Sigmoid colon (tissue), 7 donors: ENCODE data around the gene TRIAP1. TPM values are rescaled to one million over a fixed set of nuclear protein-coding genes. Genes with fewer than 3 reads are reported as not detected.

ENCODE experiments used
- DNase-seq: peaks from one replicate; pipeline ENCODE4 v3.0.0-alpha.2; 2019
- H3K27ac ChIP-seq, 4 donors: fragments of 200-600 bp; sonication (generic); one replicate each; pipeline ENCODE4 v1.5.1; 2016 to 2019; ENCODE audit warnings: mild to moderate bottlenecking in 1 of 4
- H3K27me3 ChIP-seq, 3 donors: fragments of 200-600 bp; sonication (generic); one replicate each; pipeline ENCODE4 v1.5.1; 2019; ENCODE audit warnings: mild to moderate bottlenecking in 1 of 3
- H3K36me3 ChIP-seq, 4 donors: fragments of 200-600 bp; sonication (generic); one replicate each; pipeline ENCODE4 v1.5.1; 2016 to 2019
- H3K4me1 ChIP-seq, 4 donors: fragments of 200-600 bp; sonication (generic); one replicate each; pipeline ENCODE4 v1.5.1; 2017 to 2019
- H3K4me3 ChIP-seq, 4 donors: fragments of 200-600 bp; sonication (generic); one replicate each; pipeline ENCODE4 v1.5.1; 2017 to 2019; ENCODE audit warnings: mild to moderate bottlenecking in 2 of 4, moderate library complexity in 1 of 4
- H3K9me3 ChIP-seq, 4 donors: fragments of 200-600 bp in 3 of 4; sonication (generic) in 3 of 4; one replicate each; pipeline versions ENCODE4 v1.5.1 to v1.6.1; 2013 to 2019
- CTCF ChIP-seq, 4 experiments: fragments of 450-650 bp in 3 of 4; fragments of 200-600 bp in 1 of 4; IDR thresholded peaks; one replicate each; pipeline ENCODE4 v1.5.1; 2016 to 2019; ENCODE audit warnings: antibody characterized with exemption in 4 of 4, mild to moderate bottlenecking in 3 of 4, moderate library complexity in 2 of 4
- EP300 ChIP-seq, 4 donors: sonication (generic); formaldehyde crosslinking; IDR thresholded peaks; one replicate each; pipeline ENCODE4 v1.6.1; 2017; ENCODE audit warnings: antibody characterized with exemption in 4 of 4
- POLR2A ChIP-seq, 2 donors: fragments of 450-650 bp; IDR thresholded peaks; one replicate each; pipeline ENCODE4 v1.6.1; 2016; ENCODE audit warnings: antibody characterized with exemption in 2 of 2, mild to moderate bottlenecking in 2 of 2, moderate library complexity in 2 of 2
- POLR2AphosphoS5 ChIP-seq, 4 donors: sonication (generic); formaldehyde crosslinking; IDR thresholded peaks; one replicate each; pipeline ENCODE4 v1.6.1; 2017; ENCODE audit warnings: antibody characterized with exemption in 4 of 4
- WGBS, 2 donors: extraction: QIAGEN DNeasy Blood & Tissue Kit; methylation state at CpG; one replicate each; pipeline ENCODE4 v1.1.7; 2013; 5-methylcytosine and 5-hydroxymethylcytosine counted together
- intact Hi-C: fragments of 100-400 bp; cut with DNase I; formaldehyde crosslinking; loops from one replicate; pipeline ENCODE4 v1.15.1; 2023
- polyA plus RNA-seq, 3 donors: library from polyadenylated mRNA; stranded (reverse); fragments of 200-250 nt; gene quantifications; one replicate each; pipeline ENCODE4 v1.2.3, GENCODE V29; 2013
- total RNA-seq, 4 donors: library from RNA; depleted of rRNA; stranded (reverse); fragments of >200 nt; gene quantifications; one replicate each; pipeline ENCODE4 v1.1.0, GENCODE V29; 2016
- donor health status: healthy with polysubstance abuse.
- donor health status: Bipolar disorder and iron deficiency.
- donor health status: healthy.

TRIAP1 gene
- total and polyA plus RNA-seq, 7 donors = 8.6 to 37.7 (median 14.8) TPM

- WGBS, 2 donors = 63 to 81% methylated on average over 6 of the region's 6 CpGs
- Histone ChIP-seq H3K9me3 (no peaks in the 10 kb centered on the region), H3K4me1 (peaks cover 0 to 14% (median 10%) of the 10 kb centered on the region in 4 donors), H3K27ac (no peak overlapping the region), H3K27me3 (no peaks in the 10 kb centered on the region), H3K36me3 (no peaks in the 10 kb centered on the region), H3K4me3 (no peak overlapping the region)
- DNase-seq = no peak
- intact Hi-C loops = no loop called here
- TF ChIP-seq POLR2A (IDR thresholded peaks at IDR 0.05) = no peak
- no peak for TF ChIP-seq EP300 (IDR thresholded peaks at IDR 0.05)
Observed at GRCh38 chr12:120473807-120474615, 27.8 kb upstream of the TRIAP1 start.

DNA sequence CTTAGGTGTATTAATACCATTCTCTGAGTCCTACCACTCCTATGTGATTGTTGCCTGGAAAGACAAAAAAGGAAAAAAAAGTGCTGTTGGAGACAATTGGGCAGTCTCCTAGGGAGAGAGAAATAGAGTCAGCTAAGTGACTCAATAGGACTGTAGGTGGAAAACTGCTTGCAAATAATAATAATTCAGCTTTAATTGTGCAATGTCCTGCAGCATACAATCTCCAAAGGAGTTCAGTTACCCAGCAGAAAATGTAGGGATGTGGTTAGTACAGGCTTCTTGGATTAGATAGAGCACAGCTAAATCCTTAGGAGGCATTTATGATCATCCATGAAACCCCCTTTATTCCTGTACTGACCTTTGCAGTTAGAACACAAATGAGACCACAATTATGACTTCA lies 26.3 kb upstream of the TRIAP1 start:
- intact Hi-C loops = no loop called here
- H3K9me3 ChIP-seq = no peaks in the 10 kb centered on the region
- H3K27me3 ChIP-seq = no peaks in the 10 kb centered on the region
- H3K27ac ChIP-seq = no peak overlapping the region
- no peaks in the 10 kb centered on the region for H3K36me3 ChIP-seq
- peaks cover 0 to 24% (median 15%) of the 10 kb centered on the region in 4 donors for H3K4me1 ChIP-seq
- no peak overlapping the region for H3K4me3 ChIP-seq
- TF ChIP-seq EP300 (IDR thresholded peaks at IDR 0.05) (no peak), POLR2AphosphoS5 (IDR thresholded peaks at IDR 0.05) (no peak), POLR2A (IDR thresholded peaks at IDR 0.05) (no peak), CTCF (IDR thresholded peaks at IDR 0.05) (no peak)
- no peak for DNase-seq

DNA sequence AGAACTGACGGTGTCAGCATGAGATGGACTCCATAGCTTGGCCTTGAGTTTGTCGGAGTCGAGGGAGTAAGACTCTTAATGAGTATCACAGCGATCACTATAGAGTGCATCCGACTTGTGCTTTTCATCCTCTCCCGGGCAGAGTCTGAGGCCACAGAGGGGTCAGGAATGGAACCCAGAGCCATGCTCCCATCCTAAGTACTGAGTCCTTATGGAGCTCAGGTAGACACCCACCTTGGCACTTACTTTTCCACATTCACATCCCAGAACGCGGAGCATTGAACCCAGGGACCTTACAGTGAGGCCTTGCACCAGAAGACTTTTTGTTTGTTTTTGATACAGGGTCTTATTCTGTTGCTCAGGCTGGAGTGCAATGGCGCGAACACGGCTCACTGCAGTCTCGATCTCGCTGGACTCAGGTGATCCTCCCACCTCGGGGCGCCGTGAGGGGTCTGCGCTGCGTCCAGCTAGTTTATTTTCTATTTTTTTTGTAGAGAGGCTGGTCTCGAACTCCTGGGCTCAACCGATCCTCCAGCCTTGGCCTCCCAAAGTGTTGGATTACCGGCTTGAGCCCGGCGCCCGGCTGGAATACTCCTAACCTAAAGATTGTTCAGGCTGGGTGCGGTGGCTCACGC lies 24.1 kb upstream of the TRIAP1 start:
- WGBS, 2 donors = 72 to 78% methylated on average over 26 of the region's 26 CpGs
- no peak for DNase-seq
- Histone ChIP-seq H3K36me3 (peaks cover 0 to 13% (median 3%) of the 10 kb centered on the region in 4 donors), H3K4me1 (peaks cover 0 to 40% (median 23%) of the 10 kb centered on the region in 4 donors), H3K9me3 (no peaks in the 10 kb centered on the region), H3K27ac (peak overlapping the region; percentile 93 to 96 (median 94)), H3K27me3 (no peaks in the 10 kb centered on the region), H3K4me3 (peak overlapping the region; percentile 85 to 94 (median 92))
- intact Hi-C loops = no loop called here
- TF ChIP-seq POLR2AphosphoS5 (IDR thresholded peaks at IDR 0.05) = no peak
- no peak for TF ChIP-seq POLR2A (IDR thresholded peaks at IDR 0.05)
- no peak for TF ChIP-seq CTCF (IDR thresholded peaks at IDR 0.05)
- TF ChIP-seq EP300 (IDR thresholded peaks at IDR 0.05) = no peak

- Histone ChIP-seq H3K4me1 (peaks cover 0 to 40% (median 23%) of the 10 kb centered on the region in 4 donors), H3K4me3 (peak within 1 kb of the TSS; percentile 85 to 94 (median 92)), H3K27ac (peak within 1 kb of the TSS; percentile 93 to 96 (median 94)), H3K36me3 (peaks cover 0 to 20% (median 9%) of the 10 kb centered on the region in 4 donors), H3K27me3 (no peaks in the 10 kb centered on the region), H3K9me3 (no peaks in the 10 kb centered on the region)
- DNase-seq = peak; percentile 98
- WGBS, 2 donors = 1% methylated on average over 88 of the region's 88 CpGs
- TF ChIP-seq POLR2AphosphoS5 (IDR thresholded peaks at IDR 0.05) (peak; percentile 62 to 93 (median 90)), EP300 (IDR thresholded peaks at IDR 0.05) (no peak), POLR2A (IDR thresholded peaks at IDR 0.05) (peak in 1 of 2 donors; percentile 43), CTCF (IDR thresholded peaks at IDR 0.05) (peak; percentile 71 to 87 (median 81))
- intact Hi-C loops = loop anchor here (2.0 kb wide), 2 partner anchors 25 to 31 kb away; partner anchors contain the start of gene COX6A1
Observed at GRCh38 chr12:120469450-120470149, 23.4 kb upstream of the TRIAP1 start, which contains the start of gene SRSF9. TSS of gene SRSF9 (minus strand) at chr12:120469748. CDS start at chr12:120469609, 139 bp downstream.
